ENCODE results near the gene WDFY2. TPM values are rescaled to one million over a fixed set of nuclear protein-coding genes. Genes with fewer than 3 reads are reported as not detected.

Gene WDFY2
- total RNA-seq, 1 experiment from 2014 or later = 4.1 TPM

DNA sequence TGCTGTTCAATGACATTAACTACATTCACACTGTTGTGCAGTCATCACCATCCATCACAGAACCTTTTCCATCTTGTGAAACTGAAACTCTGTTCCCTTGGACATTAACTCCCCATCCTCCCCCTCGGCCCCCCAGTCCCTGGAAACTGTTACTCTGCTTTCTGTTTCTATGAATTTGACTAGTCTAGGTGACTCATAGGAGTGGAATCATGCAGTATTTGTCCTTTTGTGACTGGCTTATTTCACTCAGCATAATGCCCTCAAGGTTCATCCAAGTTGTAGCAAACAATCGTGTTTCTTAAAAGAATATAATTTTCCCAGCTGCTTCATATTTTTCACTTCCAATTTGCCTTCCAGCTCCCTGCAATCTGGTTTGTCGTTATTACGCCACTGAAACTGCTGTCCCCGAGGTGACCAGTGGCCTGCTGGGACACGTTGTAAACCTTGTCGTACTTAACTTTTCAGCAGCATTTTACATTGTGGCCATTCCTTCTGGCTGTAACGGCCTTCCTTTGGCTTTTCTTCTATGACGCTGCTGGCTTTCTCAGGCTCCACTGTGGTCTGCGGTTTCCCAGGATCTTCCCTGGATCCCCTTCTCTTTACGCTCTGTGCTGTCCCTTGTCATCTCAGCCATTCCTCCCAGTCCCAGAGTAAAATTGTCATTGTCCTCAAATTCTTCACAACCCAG is 145.7 kb downstream of the WDFY2 start:
- H3K4me3 ChIP-seq (ENCODE audit: low read length) = no peak overlapping the region
- DNase-seq (peak; percentile 74), ATAC-seq (peak; percentile 87)
- CTCF ChIA-PET = no interaction called here
- no peaks in the 10 kb centered on the region for H3K79me2 ChIP-seq (ENCODE audit: low read length)
- intact Hi-C loops (cut with micrococcal nuclease) = loop anchor here (2.0 to 5.0 kb wide), 3 partner anchors 88 to 293 kb away; partner anchors contain the start of gene WDFY2
- peaks cover 19% of the 10 kb centered on the region for H3K4me1 ChIP-seq (ENCODE audit: insufficient read depth, low read length)
- H3K9me2 ChIP-seq (replicated peaks; ENCODE audit: low read length) = no peaks in the 10 kb centered on the region
- peak overlapping the region; percentile 73 for H3K27ac ChIP-seq (ENCODE audit: low read length)
- no peaks in the 10 kb centered on the region for H3F3A ChIP-seq (ENCODE audit: low read length, unreplicated experiment)
- H3K27me3 ChIP-seq (ENCODE audit: low read length) = no peaks in the 10 kb centered on the region
- H2AFZ ChIP-seq (ENCODE audit: low read length) = no peak overlapping the region
- peak overlapping the region; percentile 49; the same call in 1 of the 2 replicates for H3K4me2 ChIP-seq (ENCODE audit: low read length)
- POLR2A ChIA-PET (ENCODE audit: unreplicated experiment) = interaction anchor here (0.6 to 0.7 kb wide), 2 partner anchors 34 to 277 kb away, joined by 3 to 6 read pairs; no protein-coding TSS in a partner anchor
- H3K9ac ChIP-seq (ENCODE audit: low read length) = 0 out of 2 replicates have a peak overlapping the region, but pooled peaks have one; percentile 18
- H3K9me3 ChIP-seq (ENCODE audit: low read length) = no peaks in the 10 kb centered on the region
- TF ChIP-seq EZH2phosphoT487 (IDR thresholded peaks at IDR 0.05; ENCODE audit: borderline replicate concordance, low read length) (no peak), EZH2 (IDR thresholded peaks at IDR 0.05; ENCODE audit: low read length, unreplicated experiment) (no peak)
- TF ChIP-seq, protein P1, sequence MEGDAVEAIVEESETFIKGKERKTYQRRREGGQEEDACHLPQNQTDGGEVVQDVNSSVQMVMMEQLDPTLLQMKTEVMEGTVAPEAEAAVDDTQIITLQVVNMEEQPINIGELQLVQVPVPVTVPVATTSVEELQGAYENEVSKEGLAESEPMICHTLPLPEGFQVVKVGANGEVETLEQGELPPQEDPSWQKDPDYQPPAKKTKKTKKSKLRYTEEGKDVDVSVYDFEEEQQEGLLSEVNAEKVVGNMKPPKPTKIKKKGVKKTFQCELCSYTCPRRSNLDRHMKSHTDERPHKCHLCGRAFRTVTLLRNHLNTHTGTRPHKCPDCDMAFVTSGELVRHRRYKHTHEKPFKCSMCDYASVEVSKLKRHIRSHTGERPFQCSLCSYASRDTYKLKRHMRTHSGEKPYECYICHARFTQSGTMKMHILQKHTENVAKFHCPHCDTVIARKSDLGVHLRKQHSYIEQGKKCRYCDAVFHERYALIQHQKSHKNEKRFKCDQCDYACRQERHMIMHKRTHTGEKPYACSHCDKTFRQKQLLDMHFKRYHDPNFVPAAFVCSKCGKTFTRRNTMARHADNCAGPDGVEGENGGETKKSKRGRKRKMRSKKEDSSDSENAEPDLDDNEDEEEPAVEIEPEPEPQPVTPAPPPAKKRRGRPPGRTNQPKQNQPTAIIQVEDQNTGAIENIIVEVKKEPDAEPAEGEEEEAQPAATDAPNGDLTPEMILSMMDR (conservative IDR thresholded peaks at IDR 0.05; ENCODE audit: low read depth, low read length) = no peak
- H3K36me3 ChIP-seq (ENCODE audit: low read depth, low read length) = no peaks in the 10 kb centered on the region; the same call in 1 of the 2 replicates
- BruUV-seq (replicated peaks) = no TSS peak
- H4K20me1 ChIP-seq (ENCODE audit: low read length) = no peaks in the 10 kb centered on the region

DNA sequence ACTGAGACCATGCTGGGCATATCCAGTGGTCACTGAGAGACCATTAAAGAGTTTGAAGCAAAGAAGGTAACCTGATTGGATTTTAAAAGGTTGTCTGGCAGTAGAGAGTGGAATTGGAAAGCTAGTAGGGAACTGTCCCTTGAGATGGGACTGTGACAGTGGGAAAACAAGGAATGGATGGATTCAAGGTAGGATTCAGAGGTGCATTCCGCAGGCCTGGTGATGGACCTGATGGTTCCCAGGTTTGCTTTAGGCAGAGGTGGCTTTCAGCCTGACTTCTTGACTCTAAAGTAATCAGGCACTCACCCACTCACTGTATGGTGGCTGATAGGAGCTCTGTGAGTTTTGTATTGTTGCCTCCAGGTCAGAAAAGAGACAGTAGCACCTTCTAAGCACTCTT is 146.7 kb downstream of the WDFY2 start:
- H3K9me2 ChIP-seq (replicated peaks; ENCODE audit: low read length) = no peaks in the 10 kb centered on the region
- CTCF ChIA-PET = no interaction called here
- H3K9ac ChIP-seq (ENCODE audit: low read length) = no peak overlapping the region
- BruUV-seq (replicated peaks) = no TSS peak
- no peak overlapping the region for H3K4me3 ChIP-seq (ENCODE audit: low read length)
- POLR2A ChIA-PET (ENCODE audit: unreplicated experiment) = no interaction called here
- H3K27me3 ChIP-seq (ENCODE audit: low read length) = no peaks in the 10 kb centered on the region
- no peak for ATAC-seq
- intact Hi-C loops (cut with micrococcal nuclease) = loop anchor here (2.0 to 5.0 kb wide), 2 partner anchors 146 to 294 kb away; partner anchors contain the start of gene WDFY2
- TF ChIP-seq EZH2phosphoT487 (IDR thresholded peaks at IDR 0.05; ENCODE audit: borderline replicate concordance, low read length) (no peak), EZH2 (IDR thresholded peaks at IDR 0.05; ENCODE audit: low read length, unreplicated experiment) (no peak)
- TF ChIP-seq, protein P1 (conservative IDR thresholded peaks at IDR 0.05; ENCODE audit: low read depth, low read length) = no peak
- H3K36me3 ChIP-seq (ENCODE audit: low read depth, low read length) = no peaks in the 10 kb centered on the region; the same call in 1 of the 2 replicates
- DNase-seq = no peak
- no peaks in the 10 kb centered on the region for H3F3A ChIP-seq (ENCODE audit: low read length, unreplicated experiment)
- H3K79me2 ChIP-seq (ENCODE audit: low read length) = no peaks in the 10 kb centered on the region
- peak overlapping the region; percentile 73; the same call in 1 of the 2 replicates for H3K27ac ChIP-seq (ENCODE audit: low read length)
- H3K9me3 ChIP-seq (ENCODE audit: low read length) = no peaks in the 10 kb centered on the region
- H3K4me2 ChIP-seq (ENCODE audit: low read length) = no peak overlapping the region
- H4K20me1 ChIP-seq (ENCODE audit: low read length) = no peaks in the 10 kb centered on the region
- peaks cover 19% of the 10 kb centered on the region for H3K4me1 ChIP-seq (ENCODE audit: insufficient read depth, low read length)
- no peak overlapping the region for H2AFZ ChIP-seq (ENCODE audit: low read length)

DNA sequence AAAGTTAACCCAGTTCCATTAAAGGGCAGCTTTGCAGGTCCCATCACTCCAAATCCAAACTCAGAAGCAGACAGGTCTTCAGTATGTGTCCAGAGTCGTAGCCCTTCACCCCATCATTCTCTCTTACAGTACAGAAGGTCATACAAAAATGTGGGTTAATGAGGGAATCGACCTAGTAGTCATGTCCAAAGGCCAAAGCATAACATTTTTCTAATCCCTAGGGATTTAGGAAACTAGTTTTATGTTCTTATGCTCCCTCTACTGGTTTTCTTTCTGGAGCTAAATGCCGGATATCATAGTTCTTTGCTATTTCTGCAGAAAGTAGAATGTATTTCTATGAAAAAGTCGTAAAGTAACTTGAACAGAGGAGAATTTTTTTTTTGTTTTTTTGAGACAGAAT is 147.5 kb downstream of the WDFY2 start:
- no peak overlapping the region for H2AFZ ChIP-seq (ENCODE audit: low read length)
- H3K4me1 ChIP-seq (ENCODE audit: insufficient read depth, low read length) = peaks cover 19% of the 10 kb centered on the region
- H3K79me2 ChIP-seq (ENCODE audit: low read length) = no peaks in the 10 kb centered on the region
- intact Hi-C loops (cut with micrococcal nuclease) = loop anchor here (2.0 to 5.0 kb wide), 2 partner anchors 147 to 294 kb away; partner anchors contain the start of gene WDFY2
- no peaks in the 10 kb centered on the region for H3K9me3 ChIP-seq (ENCODE audit: low read length)
- TF ChIP-seq, protein P1 (conservative IDR thresholded peaks at IDR 0.05; ENCODE audit: low read depth, low read length) = peak; percentile 44
- no peak for TF ChIP-seq EZH2phosphoT487 (IDR thresholded peaks at IDR 0.05; ENCODE audit: borderline replicate concordance, low read length)
- no peak overlapping the region for H3K4me2 ChIP-seq (ENCODE audit: low read length)
- no TSS peak for BruUV-seq (replicated peaks)
- no peaks in the 10 kb centered on the region for H3F3A ChIP-seq (ENCODE audit: low read length, unreplicated experiment)
- DNase-seq = peak; percentile 19
- no peaks in the 10 kb centered on the region for H4K20me1 ChIP-seq (ENCODE audit: low read length)
- no peaks in the 10 kb centered on the region; the same call in 1 of the 2 replicates for H3K36me3 ChIP-seq (ENCODE audit: low read depth, low read length)
- H3K27me3 ChIP-seq (ENCODE audit: low read length) = no peaks in the 10 kb centered on the region
- H3K27ac ChIP-seq (ENCODE audit: low read length) = no peak overlapping the region
- H3K4me3 ChIP-seq (ENCODE audit: low read length) = no peak overlapping the region
- H3K9me2 ChIP-seq (replicated peaks; ENCODE audit: low read length) = no peaks in the 10 kb centered on the region
- ChIA-PET POLR2A (ENCODE audit: unreplicated experiment) (no interaction called here), CTCF (interaction anchor here (0.6 to 0.7 kb wide), 3 partner anchors 35 to 287 kb away, joined by 3 read pairs; no protein-coding TSS in a partner anchor)
- H3K9ac ChIP-seq (ENCODE audit: low read length) = no peak overlapping the region
- no peak for ATAC-seq

Data from PC-3 (cell line).